IMR-90 (cell line): ENCODE data around the gene ERVH48-1.
"Not testable (repeated sequence)": the region's sequence is repeated elsewhere in the genome, so short reads cannot be mapped to it uniquely, and the experiment has no call there.

ENCODE experiments used
- FOS ChIP-seq: fragments of 150-350 bp; IDR thresholded peaks from 2 replicates; pipeline ENCODE4 v1.6.1; 2016; ENCODE audit warnings: low read depth, low read length
- MAZ ChIP-seq: IDR thresholded peaks from 2 replicates; pipeline ENCODE4 v1.6.1; 2012; ENCODE audit warnings: low read depth, mild to moderate bottlenecking, low read length, improper control_type of control experiment, moderate library complexity, borderline replicate concordance
- POLR2A ChIP-seq: IDR thresholded peaks from 2 replicates; pipeline ENCODE4 v1.6.1; 2012; ENCODE audit warnings: mild to moderate bottlenecking, low read depth, low read length
- RCOR1 ChIP-seq: IDR thresholded peaks from 2 replicates; pipeline ENCODE4 v1.6.1; 2012; ENCODE audit warnings: mild to moderate bottlenecking, low read length, improper control_type of control experiment; ENCODE audit not compliant: insufficient replicate concordance
- RFX5 ChIP-seq: IDR thresholded peaks from 2 replicates; pipeline ENCODE4 v1.8.0; 2012; ENCODE audit warnings: low read depth, mild to moderate bottlenecking, low read length, moderate library complexity
- SMC3 ChIP-seq: fragments of 150-350 bp; IDR thresholded peaks from 2 replicates; pipeline ENCODE4 v1.6.1; 2016; ENCODE audit warnings: low read depth, mild to moderate bottlenecking, antibody characterized with exemption, low read length, moderate library complexity
- TF ChIP-seq, protein P1 (sequence below): conservative IDR thresholded peaks from 2 replicates; pipeline ENCODE4 v1.5.1; 2012; ENCODE audit warnings: mild to moderate bottlenecking, low read depth, low read length, improper control_type of control experiment

DNA sequence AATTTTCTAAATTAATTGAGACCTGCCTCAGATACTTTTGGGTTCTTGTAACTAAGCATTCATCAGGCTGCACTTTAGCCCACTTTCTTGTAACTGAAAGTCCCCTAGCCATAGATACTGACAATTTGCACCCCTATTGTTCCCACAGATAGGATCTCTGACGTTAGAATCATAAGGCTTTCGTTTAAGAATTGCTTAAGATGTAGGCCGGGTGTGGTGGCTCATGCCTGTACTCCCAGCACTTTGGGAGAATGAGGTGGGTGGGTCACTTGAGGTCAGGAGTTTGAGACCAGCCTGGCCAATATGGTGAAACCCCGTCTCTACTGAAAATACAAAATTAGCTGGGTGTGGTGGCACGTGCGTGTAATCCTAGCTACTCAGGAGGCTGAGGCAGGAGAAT lies 32.7 kb upstream of the ERVH48-1 start:
- TF ChIP-seq, protein P1, sequence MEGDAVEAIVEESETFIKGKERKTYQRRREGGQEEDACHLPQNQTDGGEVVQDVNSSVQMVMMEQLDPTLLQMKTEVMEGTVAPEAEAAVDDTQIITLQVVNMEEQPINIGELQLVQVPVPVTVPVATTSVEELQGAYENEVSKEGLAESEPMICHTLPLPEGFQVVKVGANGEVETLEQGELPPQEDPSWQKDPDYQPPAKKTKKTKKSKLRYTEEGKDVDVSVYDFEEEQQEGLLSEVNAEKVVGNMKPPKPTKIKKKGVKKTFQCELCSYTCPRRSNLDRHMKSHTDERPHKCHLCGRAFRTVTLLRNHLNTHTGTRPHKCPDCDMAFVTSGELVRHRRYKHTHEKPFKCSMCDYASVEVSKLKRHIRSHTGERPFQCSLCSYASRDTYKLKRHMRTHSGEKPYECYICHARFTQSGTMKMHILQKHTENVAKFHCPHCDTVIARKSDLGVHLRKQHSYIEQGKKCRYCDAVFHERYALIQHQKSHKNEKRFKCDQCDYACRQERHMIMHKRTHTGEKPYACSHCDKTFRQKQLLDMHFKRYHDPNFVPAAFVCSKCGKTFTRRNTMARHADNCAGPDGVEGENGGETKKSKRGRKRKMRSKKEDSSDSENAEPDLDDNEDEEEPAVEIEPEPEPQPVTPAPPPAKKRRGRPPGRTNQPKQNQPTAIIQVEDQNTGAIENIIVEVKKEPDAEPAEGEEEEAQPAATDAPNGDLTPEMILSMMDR: not testable (repeated sequence)
- TF ChIP-seq SMC3, RFX5, RCOR1, POLR2A, FOS, MAZ: not testable (repeated sequence)
